H1 (cell line): ENCODE results near the gene F8. TPM values are rescaled to one million over a fixed set of nuclear protein-coding genes. Genes with fewer than 3 reads are reported as not detected.

ENCODE experiments used
- BCL11A ChIP-seq, 2 experiments: IDR thresholded peaks; one replicate each; pipeline ENCODE4 v1.6.1; 2011; ENCODE audit warnings: low read depth in 2 of 2, low read length in 2 of 2, mild to moderate bottlenecking in 2 of 2
- CBX8 ChIP-seq: fragments of 300-800, 300-1000 bp; sonication (generic); IDR thresholded peaks from 2 replicates; pipeline ENCODE4 v1.7.1; 2016; ENCODE audit warnings: low read depth, low read length, borderline replicate concordance
- CHD1 ChIP-seq: IDR thresholded peaks from 2 replicates; pipeline ENCODE4 v1.6.1; 2012; ENCODE audit warnings: low read depth, low read length, improper control_type of control experiment
- GTF2F1 ChIP-seq: IDR thresholded peaks from 2 replicates; pipeline ENCODE4 v1.6.1; 2012; ENCODE audit warnings: low read depth, low read length, improper control_type of control experiment, borderline replicate concordance
- KDM5A ChIP-seq: fragments of 200-600 bp; IDR thresholded peaks from 2 replicates; pipeline ENCODE4 v1.7.1; 2012; ENCODE audit warnings: mild to moderate bottlenecking, low read length, inconsistent platforms, mixed read lengths
- MAX ChIP-seq: IDR thresholded peaks from 2 replicates; pipeline ENCODE4 v1.6.1; 2012; ENCODE audit warnings: inconsistent platforms
- SIX5 ChIP-seq: IDR thresholded peaks from 2 replicates; pipeline ENCODE4 v1.6.1; 2011; ENCODE audit warnings: mild to moderate bottlenecking, low read depth, low read length
- TAF7 ChIP-seq: optimal IDR thresholded peaks from 2 replicates; pipeline ENCODE3; 2011; ENCODE audit warnings: low read depth, mild to moderate bottlenecking, inconsistent platforms, low read length, moderate library complexity, borderline replicate concordance
- TCF12 ChIP-seq: IDR thresholded peaks from 2 replicates; pipeline ENCODE4 v1.6.1; 2011; ENCODE audit warnings: low read depth, mild to moderate bottlenecking, low read length
- polyA plus RNA-seq, 7 experiments: library from polyadenylated mRNA; depleted of rRNA in 3 of 7; stranded (reverse) in 5 of 7; unstranded in 2 of 7; fragments of >200 nt in 5 of 7; fragments of 200-250 nt in 2 of 7; gene quantifications; 1 replicate in 5 of 7; 2 replicates in 1 of 7; 4 replicates in 1 of 7; pipeline versions ENCODE4 v1.2.1 to v1.2.3, GENCODE V29; 2011 to 2013; ENCODE audit warnings: missing spikeins in 2 of 7, mixed read lengths in 2 of 7
- total RNA-seq: library from RNA; stranded (reverse); fragmentation: NEBNext Ultra II Directional; extraction: Animal tissue kit (Norgen Biotek cat#: 25700); gene quantifications from 2 replicates; pipeline ENCODE4 v1.2.1, GENCODE V29; 2021

F8 gene
- total and polyA plus RNA-seq, 2 of the 8 experiments (the other 6 are each of a cell fraction or from before 2014, with no cell fraction given) = 1.1 to 2.6 TPM

GRCh38 chrX:155048977-155049619, 26.6 kb upstream of the F8 start (continued):
- TF ChIP-seq TCF12 (no peak), BCL11A (IDR thresholded peaks at IDR 0.05; ENCODE audit: low read depth in 2 of 2, low read length in 2 of 2) (no peak), SIX5 (no peak), CBX8 (no peak), CHD1 (no peak), KDM5A (no peak), MAX (no peak), GTF2F1 (no peak), TAF7 (no peak)
